Posterior cingulate gyrus (tissue), 11 donors: ENCODE data around the gene RNF31.
A peak's percentile ranks its signal among the peaks of the same experiment; 100 is the strongest.
"Not testable (repeated sequence)": the region's sequence is repeated elsewhere in the genome, so short reads cannot be mapped to it uniquely, and the experiment has no call there.

Experiments
- DNase-seq, 10 donors: peaks; one replicate each; pipeline versions ENCODE4 v3.0.0 to v3.0.0-alpha.2; 2020 to 2021; ENCODE audit warnings: mixed read lengths in 3 of 10
- intact Hi-C: fragments of 100-400 bp; cut with DNase I; formaldehyde crosslinking; loops from one replicate; pipeline ENCODE4 v1.15.1; 2023

RNF31 gene

DNA sequence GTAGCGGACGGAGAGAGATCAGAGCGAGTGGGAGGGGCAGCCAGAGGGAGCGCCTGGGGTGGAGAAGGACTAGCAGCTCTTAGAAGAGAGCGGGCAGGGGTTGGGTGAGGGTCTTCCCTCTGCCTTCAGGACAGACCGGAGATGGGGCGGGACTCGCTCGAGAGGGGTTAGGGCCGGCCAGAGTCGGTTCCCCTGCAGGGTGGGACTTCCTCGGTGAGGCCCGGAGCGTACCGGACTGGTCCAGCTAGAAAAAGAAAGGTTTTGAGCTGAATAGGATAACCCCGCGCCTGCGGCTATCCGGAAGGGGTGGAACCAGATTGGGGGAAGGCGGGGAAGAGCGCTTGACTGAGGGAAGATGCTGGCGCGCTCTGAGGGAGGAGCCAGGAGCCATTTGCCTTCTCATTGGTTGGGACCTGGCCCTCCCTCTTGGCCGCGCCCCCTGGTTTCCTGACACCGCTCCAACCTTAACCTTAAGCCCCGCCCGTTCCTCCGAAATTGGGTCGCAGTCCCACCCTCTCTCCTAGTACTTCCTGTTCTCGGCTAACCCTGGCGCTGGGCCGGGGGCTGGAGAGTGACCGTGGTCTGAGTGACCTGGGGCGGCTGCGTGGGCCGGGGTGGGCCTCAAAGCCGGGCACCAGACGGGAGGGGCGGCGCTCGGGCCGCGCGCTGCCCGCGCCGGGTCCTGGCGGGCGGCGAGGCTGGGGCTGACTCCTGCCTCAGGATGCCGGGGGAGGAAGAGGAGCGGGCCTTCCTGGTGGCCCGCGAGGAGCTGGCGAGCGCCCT lies at the start of gene RNF31:
RNF31 (plus strand) TSS at position 521 of the 783 bp plus-strand sequence; CDS start at position 722, 201 bp downstream.
- peak; percentile 96 to 100 (median 98) for DNase-seq
- intact Hi-C loops = loop anchor here (1.0 to 2.0 kb wide), 2 partner anchors 14 to 33 kb away; partner anchors contain the start of genes DCAF11, IRF9 and NRL

DNA sequence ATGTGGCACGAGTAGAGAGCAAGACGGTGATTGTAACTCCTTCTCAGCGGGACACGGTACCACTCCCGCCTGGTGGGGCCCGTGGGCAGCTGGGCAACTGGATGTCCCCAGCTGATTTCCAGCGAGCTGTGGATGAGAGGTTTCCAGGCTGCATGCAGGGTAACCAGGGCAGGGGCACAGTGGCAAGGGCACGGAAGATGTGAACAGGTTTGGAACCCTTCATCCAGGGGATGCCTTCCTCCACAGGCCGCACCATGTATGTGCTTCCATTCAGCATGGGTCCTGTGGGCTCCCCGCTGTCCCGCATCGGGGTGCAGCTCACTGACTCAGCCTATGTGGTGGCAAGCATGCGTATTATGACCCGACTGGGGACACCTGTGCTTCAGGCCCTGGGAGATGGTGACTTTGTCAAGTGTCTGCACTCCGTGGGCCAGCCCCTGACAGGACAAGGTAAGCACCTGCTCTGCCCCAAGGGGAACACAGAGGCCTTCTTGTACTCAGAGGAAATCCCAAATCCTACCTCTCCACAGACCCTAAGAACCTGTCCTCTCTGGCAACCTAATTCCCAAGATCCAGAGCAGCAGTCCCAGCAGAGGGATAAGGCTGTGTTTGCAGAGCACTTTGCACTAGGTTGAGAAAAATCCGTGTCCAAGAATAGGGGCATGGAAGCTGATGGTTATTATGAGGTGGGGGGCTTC lies 48.9 kb upstream of the RNF31 start:
- DNase-seq = peak in 2 of 10 donors; percentile 54 to 65
- intact Hi-C loops = no loop called here

DNA sequence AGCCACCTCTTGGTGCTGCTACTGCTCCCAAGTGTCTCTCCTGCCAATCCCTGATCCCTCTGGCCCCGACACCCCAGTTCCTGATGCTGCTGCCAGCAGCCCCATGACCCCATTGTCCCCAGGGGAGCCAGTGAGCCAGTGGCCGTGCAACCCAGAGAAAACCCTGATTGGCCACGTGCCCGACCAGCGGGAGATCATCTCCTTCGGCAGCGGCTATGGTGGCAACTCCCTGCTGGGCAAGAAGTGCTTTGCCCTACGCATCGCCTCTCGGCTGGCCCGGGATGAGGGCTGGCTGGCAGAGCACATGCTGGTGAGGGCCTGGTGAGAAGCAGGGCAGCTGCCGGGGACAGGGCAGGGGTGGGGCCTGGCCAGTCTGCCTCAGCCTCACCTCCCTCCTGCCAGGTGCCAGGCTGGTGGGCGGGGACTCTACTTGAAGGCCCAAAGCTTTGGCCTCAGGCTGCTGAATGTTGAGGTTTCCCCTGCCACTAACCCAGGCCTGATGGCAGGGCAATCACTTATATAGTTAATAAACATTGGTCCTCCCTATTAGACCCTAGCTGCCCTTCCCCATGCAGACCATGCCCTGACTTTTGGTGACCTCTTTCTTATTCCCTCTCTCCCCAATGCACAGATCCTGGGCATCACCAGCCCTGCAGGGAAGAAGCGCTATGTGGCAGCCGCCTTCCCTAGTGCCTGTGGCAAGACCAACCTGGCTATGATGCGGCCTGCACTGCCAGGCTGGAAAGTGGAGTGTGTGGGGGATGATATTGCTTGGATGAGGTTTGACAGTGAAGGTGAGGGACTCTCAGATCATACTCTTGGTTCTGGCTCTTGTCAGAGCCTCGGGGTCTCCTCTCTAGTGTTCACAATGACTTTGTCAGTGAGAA lies 48.1 kb upstream of the RNF31 start:
- intact Hi-C loops = no loop called here
- DNase-seq = peak in 4 of 10 donors; percentile 17 to 80 (median 48)

DNA sequence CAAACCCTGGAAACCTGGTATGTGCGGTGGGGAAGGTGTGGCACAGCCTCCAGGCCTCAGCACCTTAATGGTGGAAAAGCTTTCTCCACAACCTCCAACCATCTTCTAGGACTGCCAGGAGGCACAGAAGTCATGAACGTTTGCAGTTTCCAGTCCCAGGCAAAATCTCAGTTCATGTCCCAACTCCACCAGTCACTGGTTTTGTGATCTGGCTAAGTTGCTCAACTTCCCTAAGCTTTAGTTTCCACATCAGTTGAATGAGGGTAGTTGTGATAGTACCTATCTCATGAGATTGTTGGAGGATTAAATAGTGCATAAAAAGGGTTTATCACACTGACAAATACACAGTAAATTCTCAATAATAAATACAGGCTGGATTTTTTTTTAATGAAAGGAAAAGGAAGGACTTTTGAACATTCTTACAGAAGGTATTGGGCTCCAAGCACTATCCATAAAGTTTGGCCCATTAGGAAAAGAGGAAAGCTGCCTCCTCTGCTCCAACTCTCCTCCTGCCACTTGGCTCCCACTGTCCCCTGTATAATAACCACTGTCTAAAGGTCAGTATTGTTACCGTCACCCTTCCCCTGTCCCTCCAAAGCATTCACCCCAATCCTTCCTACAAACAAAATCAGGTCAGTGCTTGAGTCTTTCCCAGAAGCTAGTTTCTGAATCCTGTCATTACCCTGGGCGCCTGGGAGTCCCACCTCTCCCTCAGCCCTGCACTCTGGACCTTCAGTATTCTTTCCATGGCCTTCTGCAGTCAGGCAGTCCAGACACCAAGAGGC lies 46.9 kb upstream of the RNF31 start:
- peak in 2 of 10 donors; percentile 2 to 9 for DNase-seq
- intact Hi-C loops = no loop called here

DNA sequence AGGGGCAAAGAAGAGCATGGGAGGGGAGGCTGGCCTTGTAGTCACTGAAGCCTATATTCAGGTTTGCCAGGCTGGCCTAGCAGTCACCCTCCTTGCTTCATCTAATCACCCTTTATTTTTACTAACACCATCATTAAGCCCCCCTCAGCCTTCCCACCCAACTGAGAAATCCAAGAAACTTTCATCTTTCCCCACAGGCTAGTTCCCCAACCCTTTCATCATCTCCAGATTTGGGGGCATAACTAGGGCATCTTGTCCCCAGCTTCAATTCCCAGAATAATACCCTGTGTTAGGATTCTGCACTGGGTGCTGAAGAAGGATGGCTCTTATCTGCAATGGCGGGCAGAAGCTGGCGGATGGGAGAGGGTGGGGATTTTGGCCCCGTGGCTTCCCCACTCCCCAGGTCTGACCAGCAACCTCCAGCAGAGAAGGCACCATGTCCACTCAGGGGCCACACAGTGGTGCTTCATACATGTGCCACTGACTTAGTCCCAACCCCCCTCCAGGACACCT lies 46.3 kb upstream of the RNF31 start:
- intact Hi-C loops = no loop called here
- DNase-seq = peak in 2 of 10 donors; percentile 7 to 12

DNA sequence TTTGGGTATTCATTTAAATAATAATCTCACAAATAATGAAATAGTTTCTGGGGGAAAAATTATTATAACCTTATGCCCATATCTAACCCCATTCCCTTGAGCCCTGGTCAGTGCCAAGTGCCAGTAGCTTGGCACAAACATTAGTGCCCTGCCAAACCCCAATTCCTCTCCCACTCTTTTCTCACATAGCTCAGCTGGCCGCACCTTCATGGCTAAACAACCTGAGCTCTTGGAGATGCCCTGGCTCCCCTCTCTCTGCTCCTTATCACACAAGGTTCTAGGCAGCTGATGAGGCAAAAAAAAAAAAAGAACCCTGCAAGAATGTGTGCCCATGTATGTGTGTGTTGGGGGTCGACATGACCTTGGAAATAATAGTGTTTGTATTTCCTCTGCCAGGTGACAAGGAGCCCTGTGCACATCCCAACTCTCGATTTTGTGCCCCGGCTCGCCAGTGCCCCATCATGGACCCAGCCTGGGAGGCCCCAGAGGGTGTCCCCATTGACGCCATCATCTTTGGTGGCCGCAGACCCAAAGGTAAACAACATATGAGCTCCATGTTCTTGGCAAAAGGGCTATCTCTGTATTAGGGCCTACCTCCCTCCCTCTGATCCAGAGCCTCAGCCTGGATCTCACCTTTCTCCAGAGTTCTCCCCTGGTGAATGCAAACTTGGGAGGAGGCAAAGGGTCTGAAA lies 44.8 kb upstream of the RNF31 start:
- intact Hi-C loops = no loop called here

DNA sequence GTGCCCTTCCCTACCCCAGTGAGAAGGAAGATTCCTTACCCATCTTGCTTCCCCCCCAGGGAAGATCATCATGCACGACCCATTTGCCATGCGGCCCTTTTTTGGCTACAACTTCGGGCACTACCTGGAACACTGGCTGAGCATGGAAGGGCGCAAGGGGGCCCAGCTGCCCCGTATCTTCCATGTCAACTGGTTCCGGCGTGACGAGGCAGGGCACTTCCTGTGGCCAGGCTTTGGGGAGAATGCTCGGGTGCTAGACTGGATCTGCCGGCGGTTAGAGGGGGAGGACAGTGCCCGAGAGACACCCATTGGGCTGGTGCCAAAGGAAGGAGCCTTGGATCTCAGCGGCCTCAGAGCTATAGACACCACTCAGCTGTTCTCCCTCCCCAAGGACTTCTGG lies 43.8 kb upstream of the RNF31 start:
- intact Hi-C loops = no loop called here

More for the DNA sequence above, 44.8 kb upstream of the RNF31 start:
- peak in 3 of 10 donors; percentile 5 to 63 (median 52) for DNase-seq

DNA sequence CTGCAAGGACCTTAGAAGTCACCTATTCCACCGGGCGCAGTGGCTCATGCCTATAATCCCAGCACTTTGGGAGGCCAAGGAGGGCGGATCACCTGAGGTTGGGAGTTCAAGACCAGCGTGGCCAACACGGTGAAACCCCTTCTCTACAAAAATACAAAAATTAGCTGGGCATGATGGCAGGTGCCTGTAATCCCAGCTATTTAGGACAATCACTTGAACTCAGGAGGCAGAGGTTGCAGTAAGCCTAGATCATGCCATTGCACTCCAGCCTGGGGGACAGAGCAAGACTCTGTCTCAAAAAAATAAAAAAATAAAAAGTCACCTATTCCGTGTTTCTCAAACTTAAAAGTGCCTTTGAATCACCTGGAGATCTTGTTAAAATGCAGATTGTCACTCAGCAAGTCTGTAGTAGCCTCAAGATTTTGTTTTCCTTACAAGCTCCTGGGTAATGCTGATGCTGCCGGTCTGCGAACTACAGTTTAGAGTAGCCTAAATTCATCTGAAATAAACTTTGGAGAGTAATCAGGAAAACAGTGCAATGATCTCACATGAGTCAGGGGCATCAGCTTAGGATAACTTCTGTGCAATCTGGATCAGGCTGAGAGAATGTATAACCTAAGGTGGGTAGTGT lies 41.6 kb upstream of the RNF31 start:
- intact Hi-C loops = not testable (repeated sequence)
- DNase-seq = peak in 1 of 10 donors; percentile 18

More for the DNA sequence above, 43.8 kb upstream of the RNF31 start:
- DNase-seq = peak in 2 of 10 donors; percentile 33 to 62

DNA sequence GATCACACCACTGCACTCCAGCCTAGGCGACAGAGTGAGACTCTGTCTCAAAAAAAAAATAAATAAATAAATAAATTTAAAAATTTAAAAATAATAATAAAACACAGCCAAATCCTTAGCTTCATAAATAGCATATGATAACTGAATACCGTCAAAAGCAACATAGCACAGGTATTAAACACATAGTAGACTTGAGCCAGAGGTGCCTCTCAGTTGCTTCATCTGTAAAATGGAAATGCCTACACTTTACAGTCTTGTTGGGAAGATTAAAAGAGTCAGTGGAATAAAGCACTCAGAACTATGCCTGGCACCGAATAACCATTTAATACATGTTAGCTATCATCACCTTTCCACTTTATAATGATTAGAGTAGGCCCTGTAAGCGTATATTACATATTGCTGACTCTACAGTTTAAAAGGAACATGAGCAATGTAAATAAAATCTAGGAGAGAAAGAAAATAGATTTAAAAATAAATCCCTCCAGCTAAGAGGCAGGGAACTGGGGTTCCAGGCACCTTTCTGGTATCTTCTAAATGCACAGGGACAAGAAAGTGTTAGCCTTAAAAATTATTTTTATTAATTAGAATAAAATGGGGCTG lies 40.5 kb upstream of the RNF31 start:
- no peak for DNase-seq
- intact Hi-C loops = no loop called here

DNA sequence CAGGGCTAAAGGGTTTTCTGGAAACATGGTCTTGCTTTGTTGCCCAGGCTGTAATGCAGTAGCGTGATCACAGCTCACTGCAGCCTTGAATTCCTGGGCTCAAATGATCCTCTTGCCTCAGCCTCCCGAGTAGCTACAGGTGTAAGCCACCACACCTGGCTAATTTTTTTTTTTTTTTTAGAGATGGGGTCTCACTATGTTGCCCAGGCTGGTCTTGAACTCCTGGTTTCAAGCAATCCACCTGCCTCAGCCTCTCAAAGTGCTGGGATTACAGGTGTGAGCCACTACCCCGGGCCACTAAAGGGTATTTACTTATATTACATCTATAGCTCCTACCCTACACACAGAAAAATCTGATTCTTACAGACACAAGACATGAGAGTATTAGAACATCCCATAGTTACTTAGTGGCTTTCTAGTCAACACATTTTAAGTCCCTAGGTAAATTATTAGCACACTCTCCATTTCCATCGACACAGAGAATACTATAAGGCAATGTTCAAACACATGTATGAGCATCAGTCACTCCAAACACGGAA lies 38.9 kb upstream of the RNF31 start:
- intact Hi-C loops = no loop called here
- DNase-seq = no peak

DNA sequence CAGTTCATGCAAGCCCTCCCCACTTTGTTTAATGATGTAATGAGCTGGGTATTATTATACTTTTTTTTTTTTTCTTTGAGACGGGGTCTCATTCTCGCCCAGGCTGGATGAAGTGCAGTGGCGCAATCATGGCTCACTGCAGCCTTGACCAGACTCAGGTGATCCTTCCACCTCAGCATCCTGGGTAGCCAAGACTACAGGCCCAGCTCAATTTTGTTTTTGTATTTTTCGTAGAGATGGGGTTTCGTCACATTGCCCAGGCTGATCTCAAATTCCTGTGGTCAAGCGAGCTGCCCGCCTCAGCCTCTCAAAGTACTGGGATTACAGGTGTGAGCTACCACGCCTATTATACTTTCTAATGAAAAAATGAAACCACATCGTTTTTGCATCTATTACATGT lies 37.2 kb upstream of the RNF31 start:
- peak in 1 of 10 donors; percentile 34 for DNase-seq
- intact Hi-C loops = no loop called here

DNA sequence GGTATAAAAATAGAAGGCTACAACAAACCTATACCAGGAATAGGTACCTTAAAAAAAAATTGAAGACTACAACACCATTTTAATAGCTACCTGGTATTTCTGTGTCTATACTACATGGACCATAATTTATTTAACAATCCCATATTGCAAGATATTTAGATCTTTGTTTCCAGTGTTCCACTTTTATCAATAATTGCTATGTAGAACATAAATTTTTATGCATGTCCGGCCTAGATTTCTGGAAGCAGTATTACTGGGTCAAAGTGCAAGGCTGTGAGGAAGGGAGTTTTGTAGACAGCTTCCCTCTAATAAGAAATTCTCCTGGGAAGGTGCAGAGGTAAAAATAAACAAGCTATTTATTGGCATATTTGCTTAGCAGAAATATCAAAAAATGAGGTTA lies 36.8 kb upstream of the RNF31 start:
- intact Hi-C loops = no loop called here
- DNase-seq = no peak

DNA sequence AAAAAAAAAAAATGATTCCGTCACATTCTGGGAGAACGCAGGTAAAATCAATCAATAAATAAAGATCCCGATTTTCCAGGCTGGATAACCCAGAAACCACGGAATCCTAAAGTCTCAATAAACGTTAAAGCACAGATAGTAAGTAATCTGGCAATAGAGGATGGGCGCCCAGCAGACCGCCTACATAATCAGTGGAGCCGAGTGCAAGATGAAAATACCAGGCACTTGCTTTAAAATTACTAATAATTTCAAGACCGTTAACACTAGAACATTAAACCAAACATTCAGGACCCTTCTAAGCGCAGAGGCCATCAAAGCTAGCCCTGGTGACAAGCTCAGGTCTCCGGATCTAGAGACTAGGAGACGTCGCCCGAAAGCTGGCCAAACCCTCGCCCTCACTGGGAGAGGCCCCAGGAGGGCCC lies 33.9 kb upstream of the RNF31 start:
- intact Hi-C loops = no loop called here

DNA sequence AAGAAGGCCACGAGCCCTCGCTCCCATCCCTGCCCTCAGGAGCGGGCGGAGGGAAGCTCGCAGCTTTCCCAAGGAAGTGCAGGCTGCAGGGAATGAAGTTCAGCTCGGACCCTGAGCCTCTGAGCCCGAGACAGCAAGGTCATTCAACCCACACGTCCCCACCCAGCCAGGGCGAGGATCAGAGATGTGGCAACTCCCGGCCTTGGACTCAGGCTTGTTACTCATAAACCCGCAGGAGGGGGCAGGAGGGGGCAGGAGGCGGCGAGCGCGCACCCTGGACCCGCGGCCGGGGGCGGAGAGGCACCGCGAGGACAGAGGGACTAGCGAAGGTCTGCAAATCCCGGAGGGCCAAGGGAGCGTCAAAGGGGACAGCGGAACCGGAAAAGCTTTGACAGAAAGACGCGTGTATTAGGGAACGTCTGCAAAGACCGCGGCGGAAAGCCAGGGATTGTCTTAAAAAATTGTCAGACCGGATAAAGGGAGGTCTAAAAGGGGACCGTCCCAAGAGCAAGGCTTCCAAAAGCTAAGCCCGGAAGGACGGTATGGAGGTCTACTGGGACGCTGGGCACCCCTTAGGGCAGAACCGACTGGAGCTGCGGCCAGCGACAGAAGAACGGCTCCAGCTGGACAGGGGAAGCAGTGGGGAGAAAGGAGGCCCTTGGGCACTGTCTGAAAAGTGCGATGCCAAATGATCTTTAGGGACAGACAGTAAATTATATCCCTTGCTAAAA lies 33.3 kb upstream of the RNF31 start:
- intact Hi-C loops = loop anchor here (1.0 to 2.0 kb wide), 3 partner anchors 27 to 47 kb away; partner anchors contain the start of genes EMC9, IRF9 and RNF31

More for the DNA sequence above, 33.9 kb upstream of the RNF31 start:
- peak in 1 of 10 donors; percentile 55 for DNase-seq

DNA sequence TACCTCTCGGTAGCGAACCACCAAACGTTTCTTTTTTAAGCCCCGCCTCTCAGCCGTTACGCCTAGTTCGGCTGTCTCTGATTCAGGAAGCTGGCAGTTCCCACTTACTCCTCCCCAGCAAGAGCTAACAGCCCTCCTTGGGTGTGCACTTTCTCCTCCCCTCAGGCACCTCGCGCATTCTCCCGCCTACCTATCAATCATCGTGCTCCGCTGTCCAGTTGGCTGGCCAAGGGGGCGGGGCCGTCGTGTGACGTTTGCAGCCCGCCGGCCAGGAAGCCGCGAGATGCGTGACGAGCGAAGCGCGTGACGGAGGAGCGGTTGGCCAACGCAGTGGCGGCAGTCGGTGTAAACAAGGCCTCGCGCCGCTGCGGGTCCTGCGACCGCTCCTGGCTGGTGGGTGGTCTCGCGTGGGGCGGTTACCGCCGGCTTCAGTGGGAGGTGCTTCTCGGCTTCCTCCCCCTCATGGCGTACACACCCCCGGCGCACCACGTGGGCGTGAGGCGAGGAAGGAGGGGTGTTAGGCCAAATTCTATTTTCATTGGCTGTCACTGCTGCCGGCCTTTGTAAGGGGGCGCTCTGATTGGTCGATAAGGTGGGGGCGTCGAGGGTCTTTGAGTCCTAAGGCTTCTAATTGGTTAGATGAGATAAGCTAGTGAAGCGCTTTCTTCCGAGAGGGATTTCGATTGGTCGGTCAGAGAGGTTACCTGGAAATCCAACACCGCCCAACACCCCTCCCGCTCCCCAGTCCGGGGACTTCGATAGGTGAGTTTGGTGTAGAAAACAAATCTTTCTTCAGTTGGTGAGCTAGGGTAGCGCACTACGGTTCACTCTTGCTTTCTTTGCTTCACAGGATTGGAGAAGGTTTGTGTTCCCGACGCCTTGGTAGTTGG lies 32.5 kb upstream of the RNF31 start, which contains the start of the genes DCAF11 and NRL:
DCAF11 (plus strand) TSS at position 246 of the 890 bp plus-strand sequence. CDS start 818 bp downstream, outside the sequence.
NRL (minus strand) TSS at position 418 of the 890 bp plus-strand sequence. CDS start 32,101 bp downstream, outside the sequence.
- intact Hi-C loops = loop anchor here (1.0 to 2.0 kb wide), 3 partner anchors 26 to 47 kb away; partner anchors contain the start of genes EMC9, IRF9 and RNF31
- peak; percentile 96 to 100 (median 97) for DNase-seq

More for the DNA sequence above, 33.3 kb upstream of the RNF31 start:
- peak; percentile 63 to 96 (median 79) for DNase-seq
